Ovary (tissue), 9 donors: ENCODE data around the gene MAPK10. TPM values are rescaled to one million over a fixed set of nuclear protein-coding genes. Genes with fewer than 3 reads are reported as not detected.
"Not testable (repeated sequence)": the region's sequence is repeated elsewhere in the genome, so short reads cannot be mapped to it uniquely, and the experiment has no call there.

Experiments
- DNase-seq, 5 donors: peaks; one replicate each; pipeline ENCODE4 v3.0.0-alpha.2; 2019 to 2020
- H3K27ac ChIP-seq, 2 donors: fragments of 200-600 bp; one replicate each; pipeline versions ENCODE4 v1.5.1 to v1.8.0; 2019 to 2022
- H3K27me3 ChIP-seq: fragments of 200-600 bp; one replicate; pipeline ENCODE4 v1.8.0; 2022
- H3K36me3 ChIP-seq: fragments of 200-600 bp; sonication (generic); one replicate; pipeline ENCODE4 v1.5.1; 2019
- H3K4me1 ChIP-seq: one replicate; pipeline ENCODE4 v1.8.1; 2013; ENCODE audit warnings: mild to moderate bottlenecking, moderate library complexity; ENCODE audit not compliant: insufficient read depth
- H3K4me3 ChIP-seq: fragments of 200-600 bp; sonication (generic); one replicate; pipeline ENCODE4 v1.5.1; 2017
- H3K9me3 ChIP-seq, 2 donors: fragments of 200-600 bp in 1 of 2; sonication (generic) in 1 of 2; one replicate each; pipeline versions ENCODE4 v1.5.1 to v1.8.1; 2013 to 2019; ENCODE audit warnings: mild to moderate bottlenecking in 1 of 2, moderate library complexity in 1 of 2
- CTCF ChIP-seq, 3 donors: fragments of 450-650 bp in 2 of 3; fragments of 200-600 bp in 1 of 3; IDR thresholded peaks; one replicate each; pipeline versions ENCODE4 v1.5.1 to v1.8.0; 2016 to 2022; ENCODE audit warnings: antibody characterized with exemption in 3 of 3, mild to moderate bottlenecking in 1 of 3
- EP300 ChIP-seq: sonication (generic); formaldehyde crosslinking; IDR thresholded peaks from one replicate; pipeline ENCODE4 v1.6.1; 2017; ENCODE audit warnings: antibody characterized with exemption
- POLR2A ChIP-seq: fragments of 450-650 bp; IDR thresholded peaks from one replicate; pipeline ENCODE4 v1.6.1; 2017; ENCODE audit warnings: antibody characterized with exemption, mild to moderate bottlenecking, moderate library complexity
- WGBS, 3 donors: extraction: QIAGEN DNeasy Blood & Tissue Kit in 1 of 3; methylation state at CpG; one replicate each; pipeline versions ENCODE4 v1.1.5 to v1.1.7; 2013 to 2017; 5-methylcytosine and 5-hydroxymethylcytosine counted together
- intact Hi-C, 4 donors: fragments of 100-400 bp; cut with DNase I; formaldehyde crosslinking; loops; one replicate each; pipeline versions ENCODE4 v1.11.0 to v1.15.1; 2022 to 2023
- polyA plus RNA-seq, 2 donors: library from polyadenylated mRNA; stranded (reverse); fragments of 200-250 nt in 1 of 2; fragments of 350-450 nt in 1 of 2; fragmentation: Illumina TruSeq in 1 of 2; extraction: RNeasy Lipid Tissue Mini Kit (QIAGEN cat#74804) in 1 of 2; gene quantifications; one replicate each; pipeline ENCODE4 v1.2.3, GENCODE V29; 2013 to 2014
- total RNA-seq, 7 donors: library from RNA; depleted of rRNA in 2 of 7; stranded (reverse); fragments of >200 nt in 2 of 7; fragmentation: NEBNext Ultra II Directional in 3 of 7; extraction: Animal tissue kit (Norgen Biotek cat#: 25700) in 3 of 7; gene quantifications; one replicate each; pipeline versions ENCODE4 v1.1.0 to v1.2.4, GENCODE V29; 2016 to 2023
- donor health status: DM: no; HTN: no; CAD: no; lungs with moderate emphysema.
- donor health status: DM: no; HTN: no; CAD: no.
- donor health status: Bipolar disorder and iron deficiency.
- donor health status: DM: yes; HTN: yes; CAD: no.
- donor health status: DM: no; HTN: no; CAD: no.
- donor health status: DM: yes; HTN: yes; CAD: no.

The MAPK10 gene
- total and polyA plus RNA-seq, 9 donors, result 19.3 to 41.6 (median 32.4) TPM

GRCh38 chr4:86174506-86174905 lies 185.3 kb downstream of the MAPK10 start:
- H3K4me1 ChIP-seq, result no peaks in the 10 kb centered on the region
- no peaks in the 10 kb centered on the region for H3K9me3 ChIP-seq
- H3K4me3 ChIP-seq, result no peak overlapping the region
- no peaks in the 10 kb centered on the region for H3K36me3 ChIP-seq
- H3K27me3 ChIP-seq, result no peaks in the 10 kb centered on the region
- WGBS, 3 donors, result 82 to 94% (median 83%) methylated on average over 1 of the region's 1 CpG
- TF ChIP-seq EP300 (no peak), POLR2A (no peak), CTCF (IDR thresholded peaks at IDR 0.05) (no peak)
- DNase-seq, result no peak
- intact Hi-C loops, result no loop called here
- H3K27ac ChIP-seq, result no peak overlapping the region

- H3K27ac ChIP-seq, H3K9me3 ChIP-seq, DNase-seq, H3K4me1 ChIP-seq, H3K27me3 ChIP-seq, H3K4me3 ChIP-seq, H3K36me3 ChIP-seq, intact Hi-C loops: not testable (repeated sequence)
- WGBS, 3 donors, result 94 to 98% (median 95%) methylated on average over 10 of the region's 10 CpGs
These were observed 191.5 kb downstream of the MAPK10 start for GRCh38 chr4:86168335-86168734.

- DNase-seq, result no peak
- 85 to 93% (median 86%) methylated on average over 2 of the region's 2 CpGs for WGBS, 3 donors
- H3K4me3 ChIP-seq, result no peak overlapping the region
- H3K9me3 ChIP-seq, result no peaks in the 10 kb centered on the region
- H3K4me1 ChIP-seq, result no peaks in the 10 kb centered on the region
- TF ChIP-seq POLR2A, result no peak
- TF ChIP-seq CTCF (IDR thresholded peaks at IDR 0.05), result no peak
- TF ChIP-seq EP300, result no peak
- no peaks in the 10 kb centered on the region for H3K36me3 ChIP-seq
- H3K27ac ChIP-seq, result no peak overlapping the region
- intact Hi-C loops, result no loop called here
- H3K27me3 ChIP-seq, result no peaks in the 10 kb centered on the region
These were observed 199.4 kb downstream of the MAPK10 start for GRCh38 chr4:86160426-86160825.

GRCh38 chr4:86159216-86159615 lies 200.6 kb downstream of the MAPK10 start:
- 95% methylated on average over 4 of the region's 4 CpGs for WGBS, 3 donors
- Histone ChIP-seq H3K9me3 (no peaks in the 10 kb centered on the region), H3K27ac (no peak overlapping the region), H3K27me3 (no peaks in the 10 kb centered on the region), H3K4me3 (no peak overlapping the region), H3K4me1 (no peaks in the 10 kb centered on the region), H3K36me3 (no peaks in the 10 kb centered on the region)
- no peak for DNase-seq
- TF ChIP-seq POLR2A, result no peak
- no peak for TF ChIP-seq EP300
- no peak for TF ChIP-seq CTCF (IDR thresholded peaks at IDR 0.05)
- intact Hi-C loops, result no loop called here

- no peaks in the 10 kb centered on the region for H3K9me3 ChIP-seq
- WGBS, 3 donors, result 54 to 59% (median 55%) methylated on average over 2 of the region's 2 CpGs
- H3K4me3 ChIP-seq, result no peak overlapping the region
- H3K27me3 ChIP-seq, result no peaks in the 10 kb centered on the region
- intact Hi-C loops, result no loop called here
- H3K4me1 ChIP-seq, result no peaks in the 10 kb centered on the region
- H3K27ac ChIP-seq, result no peak overlapping the region
- TF ChIP-seq CTCF (IDR thresholded peaks at IDR 0.05) (no peak), POLR2A (no peak), EP300 (no peak)
- no peaks in the 10 kb centered on the region for H3K36me3 ChIP-seq
- DNase-seq, result no peak
These were observed 203.3 kb downstream of the MAPK10 start for GRCh38 chr4:86156531-86156930.
